A549 (cell line): ENCODE data around the gene CELF4. TPM values are rescaled to one million over a fixed set of nuclear protein-coding genes. Genes with fewer than 3 reads are reported as not detected.

Source experiments
- ATAC-seq, 2 experiments: fragments of 200-7000 bp in 1 of 2; fragments of >200 bp in 1 of 2; cut with Nextera tagmentation in 1 of 2; cut with Tn5 transposase in 1 of 2; 3 replicates each; pipeline versions ENCODE4 v1.8.0 to v1.9.1; 2018 to 2020; ENCODE audit warnings: mild to moderate bottlenecking in 1 of 2, moderate library complexity in 1 of 2
- CTCF ChIA-PET: fragments of 300-600 bp; sonication (Branson Sonifier 250); formaldehyde crosslinking; extraction: SDS; loops from one replicate; lab custom pipeline; 2021; ENCODE audit warnings: antibody characterized with exemption, inconsistent platforms; lab: Yijun Ruan, JAX
- POLR2A ChIA-PET: fragments of 350-600 bp; formaldehyde crosslinking; extraction: SDS; loops from one replicate; lab custom pipeline; 2021; ENCODE audit warnings: antibody characterized with exemption, inconsistent platforms; lab: Yijun Ruan, JAX
- DNase-seq, 2 experiments: peaks; one replicate each; pipeline versions ENCODE4 v3.0.0 to v3.0.0-alpha.2; 2011 to 2016; ENCODE audit warnings: low read depth in 1 of 2, low spot score in 1 of 2
- FAIRE-seq: peaks from 2 replicates; lab custom pipeline; 2011; peaks lifted over from hg19 to GRCh38; lab: Jason Lieb, UNC
- H3K27ac ChIP-seq, 2 experiments: fragments of >200 bp; sonication (Bioruptor Twin); formaldehyde crosslinking; 3 replicates each; pipeline ENCODE4 v1.5.1; 2016 to 2017
- H3K4me1 ChIP-seq: fragments of >200 bp; sonication (Bioruptor Twin); formaldehyde crosslinking; 3 replicates; pipeline ENCODE4 v1.6.1; 2016
- H3K4me2 ChIP-seq: fragments of >200 bp; sonication (Bioruptor Twin); formaldehyde crosslinking; 3 replicates; pipeline ENCODE4 v1.6.1; 2016
- H3K4me3 ChIP-seq: fragments of >200 bp; sonication (Bioruptor Twin); formaldehyde crosslinking; 3 replicates; pipeline ENCODE4 v1.5.1; 2016
- H3K9me3 ChIP-seq: fragments of >200 bp; sonication (Bioruptor Twin); formaldehyde crosslinking; 3 replicates; pipeline ENCODE4 v1.6.1; 2016
- CBX8 ChIP-seq: fragments of 200-600 bp; sonication (generic); IDR thresholded peaks from 2 replicates; pipeline ENCODE4 v1.6.1; 2016
- CEBPB ChIP-seq, 2 experiments: fragments of >200 bp in 1 of 2; sonication (Bioruptor Twin) in 1 of 2; formaldehyde crosslinking in 1 of 2; IDR thresholded peaks; 2 replicates each; pipeline ENCODE4 v1.6.1; 2012 to 2016
- EHMT2 ChIP-seq: fragments of 200-600 bp; sonication (generic); IDR thresholded peaks from 2 replicates; pipeline ENCODE4 v1.6.1; 2016; ENCODE audit warnings: antibody characterized with exemption, low read depth, mild to moderate bottlenecking, moderate library complexity
- EP300 ChIP-seq, 2 experiments: fragments of >200 bp; sonication (Bioruptor Twin); formaldehyde crosslinking; IDR thresholded peaks; 2 replicates in 1 of 2; 3 replicates in 1 of 2; pipeline ENCODE4 v1.6.1; 2016 to 2017
- FOSL2 ChIP-seq, 2 experiments: fragments of 450-650 bp in 1 of 2; fragments of >200 bp in 1 of 2; sonication (Bioruptor Twin) in 1 of 2; formaldehyde crosslinking; IDR thresholded peaks; 2 replicates each; pipeline versions ENCODE4 v1.5.0 to v1.6.1; 2016 to 2020; ENCODE audit warnings: mild to moderate bottlenecking in 1 of 2, moderate library complexity in 1 of 2
- FOXS1 ChIP-seq: fragments of 250-450 bp; sonication (Bioruptor Pico); IDR thresholded peaks from 2 replicates; pipeline ENCODE4 v1.5.0; 2020; ENCODE audit warnings: mild to moderate bottlenecking, moderate library complexity
- HDAC2 ChIP-seq: fragments of 200-600 bp; sonication (generic); IDR thresholded peaks from 2 replicates; pipeline ENCODE4 v1.6.1; 2016
- HOXA7 ChIP-seq: fragments of 250-450 bp; sonication (Bioruptor Pico); IDR thresholded peaks from 2 replicates; pipeline ENCODE4 v1.5.0; 2020; ENCODE audit warnings: mild to moderate bottlenecking, moderate library complexity
- HOXB13 ChIP-seq: fragments of 250-450 bp; sonication (Bioruptor Pico); IDR thresholded peaks from 2 replicates; pipeline ENCODE4 v1.5.0; 2020; ENCODE audit warnings: low read depth, mild to moderate bottlenecking, moderate library complexity
- JUN ChIP-seq, 2 experiments: fragments of >200 bp; sonication (Bioruptor Twin); formaldehyde crosslinking; IDR thresholded peaks; 2 replicates in 1 of 2; 3 replicates in 1 of 2; pipeline ENCODE4 v1.6.1; 2016 to 2017
- KDM1A ChIP-seq: fragments of 200-600 bp; sonication (generic); IDR thresholded peaks from 2 replicates; pipeline ENCODE4 v1.6.1; 2016; ENCODE audit warnings: low read depth, mild to moderate bottlenecking
- KDM5A ChIP-seq: fragments of 200-600 bp; sonication (generic); IDR thresholded peaks from 2 replicates; pipeline ENCODE4 v1.6.1; 2016; ENCODE audit warnings: antibody characterized with exemption, mild to moderate bottlenecking
- MAFK ChIP-seq: fragments of 450-650 bp; IDR thresholded peaks from 2 replicates; pipeline ENCODE4 v1.6.1; 2014; ENCODE audit not compliant: partially characterized antibody
- MAZ ChIP-seq: fragments of 150-350 bp; IDR thresholded peaks from 2 replicates; pipeline ENCODE4 v1.6.1; 2014; ENCODE audit warnings: antibody characterized with exemption, low read depth, low read length, borderline replicate concordance
- NFE2L2 ChIP-seq: fragments of 150-350 bp; conservative IDR thresholded peaks from 2 replicates; pipeline ENCODE4 v1.6.1; 2014; ENCODE audit warnings: low read length
- NPAS2 ChIP-seq: fragments of 250-450 bp; sonication (Bioruptor Pico); IDR thresholded peaks from 2 replicates; pipeline ENCODE4 v1.8.0; 2022; ENCODE audit warnings: mild to moderate bottlenecking, moderate library complexity, borderline replicate concordance
- NR3C1 ChIP-seq: fragments of >200 bp; sonication (Bioruptor Twin); formaldehyde crosslinking; IDR thresholded peaks from 3 replicates; pipeline ENCODE4 v1.6.1; 2017
- RAD21 ChIP-seq, 2 experiments: fragments of >200 bp in 1 of 2; sonication (Bioruptor Twin) in 1 of 2; formaldehyde crosslinking in 1 of 2; IDR thresholded peaks in 1 of 2; conservative IDR thresholded peaks in 1 of 2; 2 replicates in 1 of 2; 3 replicates in 1 of 2; pipeline ENCODE4 v1.6.1; 2012 to 2018; ENCODE audit warnings: inconsistent platforms in 1 of 2
- RARB ChIP-seq: fragments of 250-450 bp; sonication (Bioruptor Pico); IDR thresholded peaks from 2 replicates; pipeline ENCODE4 v1.8.0; 2021; ENCODE audit warnings: mild to moderate bottlenecking, moderate library complexity
- RCOR1 ChIP-seq: fragments of 150-350 bp; IDR thresholded peaks from 2 replicates; pipeline ENCODE4 v1.6.1; 2014; ENCODE audit warnings: antibody characterized with exemption, low read length, low read depth
- ZNF302 ChIP-seq: fragments of 250-450 bp; sonication (Bioruptor Pico); IDR thresholded peaks from 2 replicates; pipeline ENCODE4 v1.9.0; 2021; ENCODE audit warnings: inconsistent platforms, mild to moderate bottlenecking, moderate library complexity
- ZSCAN20 ChIP-seq: fragments of 250-450 bp; sonication (Bioruptor Pico); IDR thresholded peaks from 2 replicates; pipeline ENCODE4 v1.8.0; 2022; ENCODE audit warnings: mild to moderate bottlenecking, moderate library complexity
- WGBS: methylation state at CpG from one replicate; pipeline ENCODE4 v1.1.6; 2017; ENCODE audit errors: missing lambda C conversion rate; 5-methylcytosine and 5-hydroxymethylcytosine counted together
- polyA plus RNA-seq, 4 experiments: library from polyadenylated mRNA; depleted of rRNA in 3 of 4; stranded (reverse); fragments of >200 nt; fragmentation: RNase III in 1 of 4; extraction: RNeasy Plus Mini Kit Qiagen cat#74134 plus additional on column Dnase treatment in 1 of 4; gene quantifications; 2 replicates in 3 of 4; 3 replicates in 1 of 4; pipeline ENCODE4 v1.2.3, GENCODE V29; 2011 to 2017
- TF ChIP-seq, protein P1 (sequence below): fragments of 150-350 bp; IDR thresholded peaks from 2 replicates; pipeline ENCODE4 v1.6.1; 2014; ENCODE audit warnings: low read depth, mild to moderate bottlenecking, low read length
- TF ChIP-seq, protein P2 (sequence below): fragments of >200 bp; sonication (Bioruptor Twin); formaldehyde crosslinking; IDR thresholded peaks from 3 replicates; pipeline ENCODE4 v1.5.1; 2016
- TF ChIP-seq, protein P3 (sequence below): fragments of >200 bp; sonication (Bioruptor Twin); formaldehyde crosslinking; IDR thresholded peaks from 2 replicates; pipeline ENCODE4 v1.6.1; 2016
- TF ChIP-seq, protein P4 (sequence below): fragments of >200 bp; sonication (Bioruptor Twin); formaldehyde crosslinking; IDR thresholded peaks from 3 replicates; pipeline ENCODE4 v1.6.1; 2016

The CELF4 gene
- polyA plus RNA-seq, 2 of the 4 experiments (the other 2 are of a cell fraction) = 0.08 TPM; not detected in 1

DNA sequence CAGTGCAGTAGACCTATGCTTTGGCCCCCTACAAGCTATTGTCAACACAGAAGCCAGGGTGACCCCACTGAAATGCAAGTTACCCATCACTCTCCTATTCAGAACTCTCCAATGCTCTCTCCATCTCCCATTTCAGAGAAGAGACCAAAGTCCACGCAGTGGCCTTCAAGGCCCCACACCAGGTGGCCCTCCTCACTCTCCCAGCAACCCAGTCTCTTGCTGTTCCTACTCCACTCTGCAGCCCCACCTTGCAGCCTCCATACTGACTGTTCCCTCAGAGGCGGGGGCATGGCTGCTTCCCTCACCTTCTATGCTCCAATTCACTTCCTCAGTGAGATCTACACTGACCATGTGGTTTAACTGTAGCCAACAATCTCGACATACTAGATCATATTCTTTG is 313.3 kb downstream of the CELF4 start:
- Histone ChIP-seq H3K27ac (no peak overlapping the region), H3K4me1 (no peaks in the 10 kb centered on the region), H3K4me3 (no peak overlapping the region), H3K9me3 (no peaks in the 10 kb centered on the region), H3K4me2 (no peak overlapping the region)
- no peak for ATAC-seq
- TF ChIP-seq CEBPB (IDR thresholded peaks at IDR 0.05) (no peak), NPAS2 (CRISPR knock-in tag) (no peak), KDM5A (no peak), EP300 (IDR thresholded peaks at IDR 0.05) (no peak), NFE2L2 (no peak), HOXA7 (CRISPR knock-in tag) (no peak), CBX8 (no peak), HOXB13 (no peak), JUN (IDR thresholded peaks at IDR 0.05) (no peak), NR3C1 (no peak), FOXS1 (CRISPR knock-in tag) (no peak), FOSL2 (IDR thresholded peaks at IDR 0.05) (no peak), FOSL2 (CRISPR knock-in tag; IDR thresholded peaks at IDR 0.05) (no peak)
- TF ChIP-seq, protein P1, sequence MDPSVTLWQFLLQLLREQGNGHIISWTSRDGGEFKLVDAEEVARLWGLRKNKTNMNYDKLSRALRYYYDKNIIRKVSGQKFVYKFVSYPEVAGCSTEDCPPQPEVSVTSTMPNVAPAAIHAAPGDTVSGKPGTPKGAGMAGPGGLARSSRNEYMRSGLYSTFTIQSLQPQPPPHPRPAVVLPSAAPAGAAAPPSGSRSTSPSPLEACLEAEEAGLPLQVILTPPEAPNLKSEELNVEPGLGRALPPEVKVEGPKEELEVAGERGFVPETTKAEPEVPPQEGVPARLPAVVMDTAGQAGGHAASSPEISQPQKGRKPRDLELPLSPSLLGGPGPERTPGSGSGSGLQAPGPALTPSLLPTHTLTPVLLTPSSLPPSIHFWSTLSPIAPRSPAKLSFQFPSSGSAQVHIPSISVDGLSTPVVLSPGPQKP = no peak
- TF ChIP-seq, protein P2, sequence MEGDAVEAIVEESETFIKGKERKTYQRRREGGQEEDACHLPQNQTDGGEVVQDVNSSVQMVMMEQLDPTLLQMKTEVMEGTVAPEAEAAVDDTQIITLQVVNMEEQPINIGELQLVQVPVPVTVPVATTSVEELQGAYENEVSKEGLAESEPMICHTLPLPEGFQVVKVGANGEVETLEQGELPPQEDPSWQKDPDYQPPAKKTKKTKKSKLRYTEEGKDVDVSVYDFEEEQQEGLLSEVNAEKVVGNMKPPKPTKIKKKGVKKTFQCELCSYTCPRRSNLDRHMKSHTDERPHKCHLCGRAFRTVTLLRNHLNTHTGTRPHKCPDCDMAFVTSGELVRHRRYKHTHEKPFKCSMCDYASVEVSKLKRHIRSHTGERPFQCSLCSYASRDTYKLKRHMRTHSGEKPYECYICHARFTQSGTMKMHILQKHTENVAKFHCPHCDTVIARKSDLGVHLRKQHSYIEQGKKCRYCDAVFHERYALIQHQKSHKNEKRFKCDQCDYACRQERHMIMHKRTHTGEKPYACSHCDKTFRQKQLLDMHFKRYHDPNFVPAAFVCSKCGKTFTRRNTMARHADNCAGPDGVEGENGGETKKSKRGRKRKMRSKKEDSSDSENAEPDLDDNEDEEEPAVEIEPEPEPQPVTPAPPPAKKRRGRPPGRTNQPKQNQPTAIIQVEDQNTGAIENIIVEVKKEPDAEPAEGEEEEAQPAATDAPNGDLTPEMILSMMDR = no peak
- TF ChIP-seq, protein P3, sequence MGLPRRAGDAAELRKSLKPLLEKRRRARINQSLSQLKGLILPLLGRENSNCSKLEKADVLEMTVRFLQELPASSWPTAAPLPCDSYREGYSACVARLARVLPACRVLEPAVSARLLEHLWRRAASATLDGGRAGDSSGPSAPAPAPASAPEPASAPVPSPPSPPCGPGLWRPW = no peak
- ChIA-PET POLR2A (no interaction called here), CTCF (no interaction called here)
- no peak for FAIRE-seq
- DNase-seq = no peak
- 79% methylated on average over 3 of the region's 3 CpGs for WGBS

DNA sequence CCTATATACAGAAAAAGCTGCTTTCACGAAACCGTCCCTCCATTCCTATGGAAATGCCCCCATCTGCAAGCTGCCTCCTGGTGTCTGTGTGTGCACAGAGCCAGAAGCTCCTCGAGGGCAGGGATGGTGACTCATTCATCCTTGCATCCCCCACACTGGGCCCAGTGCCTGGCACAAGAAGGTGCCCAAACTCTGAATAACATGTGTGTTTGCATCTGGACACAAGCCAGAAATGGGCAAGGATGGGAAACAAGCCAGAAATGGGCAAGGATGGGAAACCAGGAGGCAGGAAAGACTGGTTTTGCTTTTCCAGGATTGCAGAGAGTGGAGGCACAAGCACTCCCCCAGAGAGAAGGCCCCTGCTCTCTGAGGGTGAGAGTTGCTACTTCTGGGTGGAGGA is 313.9 kb downstream of the CELF4 start:
- DNase-seq (peak in 1 of 2 experiments; percentile 14), ATAC-seq (no peak), FAIRE-seq (no peak)
- Histone ChIP-seq H3K4me3 (no peak overlapping the region), H3K4me2 (no peak overlapping the region), H3K27ac (no peak overlapping the region), H3K9me3 (no peaks in the 10 kb centered on the region), H3K4me1 (no peaks in the 10 kb centered on the region)
- TF ChIP-seq KDM1A = no peak
- no peak for TF ChIP-seq CEBPB (IDR thresholded peaks at IDR 0.05)
- TF ChIP-seq EHMT2 = no peak
- no peak for TF ChIP-seq KDM5A
- TF ChIP-seq NFE2L2 = no peak
- no peak for TF ChIP-seq HOXB13
- TF ChIP-seq MAZ = no peak
- no peak for TF ChIP-seq RCOR1
- no peak for TF ChIP-seq HDAC2
- no peak for TF ChIP-seq RAD21 (conservative IDR thresholded peaks at IDR 0.05 in 1 of 2, IDR thresholded peaks at IDR 0.05 in 1 of 2)
- no peak for TF ChIP-seq MAFK
- TF ChIP-seq, protein P4, sequence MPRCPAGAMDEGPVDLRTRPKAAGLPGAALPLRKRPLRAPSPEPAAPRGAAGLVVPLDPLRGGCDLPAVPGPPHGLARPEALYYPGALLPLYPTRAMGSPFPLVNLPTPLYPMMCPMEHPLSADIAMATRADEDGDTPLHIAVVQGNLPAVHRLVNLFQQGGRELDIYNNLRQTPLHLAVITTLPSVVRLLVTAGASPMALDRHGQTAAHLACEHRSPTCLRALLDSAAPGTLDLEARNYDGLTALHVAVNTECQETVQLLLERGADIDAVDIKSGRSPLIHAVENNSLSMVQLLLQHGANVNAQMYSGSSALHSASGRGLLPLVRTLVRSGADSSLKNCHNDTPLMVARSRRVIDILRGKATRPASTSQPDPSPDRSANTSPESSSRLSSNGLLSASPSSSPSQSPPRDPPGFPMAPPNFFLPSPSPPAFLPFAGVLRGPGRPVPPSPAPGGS = no peak
- TF ChIP-seq, protein P1 = no peak
- TF ChIP-seq RARB (CRISPR knock-in tag) = no peak
- no peak for TF ChIP-seq ZNF302
- TF ChIP-seq CBX8 = no peak
- TF ChIP-seq ZSCAN20 (CRISPR knock-in tag) = no peak
- no peak for TF ChIP-seq HOXA7 (CRISPR knock-in tag)
- WGBS = 56% methylated on average over 3 of the region's 3 CpGs
- POLR2A ChIA-PET = no interaction called here
- CTCF ChIA-PET = no interaction called here
